ENCODE measurements around the gene RAP2A.

DNA sequence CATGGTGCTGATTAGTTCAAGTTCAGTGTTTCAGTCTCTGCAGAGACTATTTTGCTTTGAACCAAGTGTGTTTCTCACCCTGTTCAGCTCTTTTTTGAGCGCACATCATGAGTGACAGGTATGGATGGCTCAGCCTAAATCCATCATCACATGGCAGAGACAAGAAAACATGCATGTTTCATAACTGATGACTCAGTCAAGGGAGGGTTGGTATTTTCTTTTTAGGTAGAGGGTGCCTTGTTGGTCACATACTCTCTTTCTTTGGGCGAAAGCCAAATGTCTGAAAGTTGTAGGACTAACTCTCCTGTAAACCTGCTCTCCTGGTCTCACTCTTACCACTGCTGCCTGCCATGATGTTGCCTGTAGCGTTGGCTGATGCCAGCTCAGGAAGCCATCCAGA is 48.1 kb upstream of the RAP2A start:
- no peak for TF ChIP-seq POLR2A (IDR thresholded peaks at IDR 0.05)
- no peak for TF ChIP-seq POLR2AphosphoS5 (IDR thresholded peaks at IDR 0.05; ENCODE audit: insufficient read depth in 1 of 2, low read depth in 1 of 2)
- TF ChIP-seq CTCF (IDR thresholded peaks at IDR 0.05) = no peak
